Measurements from ENCODE around the gene AHCYL2. TPM values are rescaled to one million over a fixed set of nuclear protein-coding genes. Genes with fewer than 3 reads are reported as not detected.

AHCYL2 gene
- total RNA-seq, 4 donors from 2014 or later, result 10.8 to 14.0 (median 13.7) TPM

GRCh38 chr7:129421717-129422250 lies 197.0 kb downstream of the AHCYL2 start:
- TF ChIP-seq CTCF (IDR thresholded peaks at IDR 0.05), result no peak
- no peak for TF ChIP-seq POLR2A (IDR thresholded peaks at IDR 0.05)
- DNase-seq, result no peak
- H3K4me1 ChIP-seq, result no peaks in the 10 kb centered on the region
- 48 to 52% methylated on average over 2 of the region's 2 CpGs for WGBS, 2 donors
- H3K4me3 ChIP-seq, result no peak overlapping the region
- intact Hi-C loops (cut with DNase I), result no loop called here
- H3K27ac ChIP-seq, result no peak overlapping the region
- H3K9me3 ChIP-seq, result no peaks in the 10 kb centered on the region
- H3K27me3 ChIP-seq, result no peaks in the 10 kb centered on the region
- H3K36me3 ChIP-seq, result peaks cover 0 to 69% (median 5%) of the 10 kb centered on the region in 3 donors

GRCh38 chr7:129422727-129423126 lies 197.9 kb downstream of the AHCYL2 start:
- H3K27ac ChIP-seq, result no peak overlapping the region
- intact Hi-C loops (cut with DNase I), result no loop called here
- TF ChIP-seq POLR2A (IDR thresholded peaks at IDR 0.05) (no peak), CTCF (IDR thresholded peaks at IDR 0.05) (no peak)
- H3K27me3 ChIP-seq, result no peaks in the 10 kb centered on the region
- H3K36me3 ChIP-seq, result peaks cover 0 to 73% (median 5%) of the 10 kb centered on the region in 3 donors
- H3K9me3 ChIP-seq, result no peaks in the 10 kb centered on the region
- no peaks in the 10 kb centered on the region for H3K4me1 ChIP-seq
- 85 to 95% methylated on average over 4 of the region's 4 CpGs for WGBS, 2 donors
- no peak overlapping the region for H3K4me3 ChIP-seq
- no peak for DNase-seq

- Histone ChIP-seq H3K36me3 (peaks cover 0 to 80% (median 5%) of the 10 kb centered on the region in 3 donors), H3K4me3 (no peak overlapping the region), H3K27ac (no peak overlapping the region), H3K4me1 (no peaks in the 10 kb centered on the region), H3K9me3 (no peaks in the 10 kb centered on the region), H3K27me3 (no peaks in the 10 kb centered on the region)
- 66 to 90% methylated on average over 2 of the region's 2 CpGs for WGBS, 2 donors
- no peak for TF ChIP-seq POLR2A (IDR thresholded peaks at IDR 0.05)
- TF ChIP-seq CTCF (IDR thresholded peaks at IDR 0.05), result no peak
- intact Hi-C loops (cut with DNase I), result no loop called here
- DNase-seq, result no peak
Measured at GRCh38 chr7:129423700-129424410, 199.0 kb downstream of the AHCYL2 start.

- no peaks in the 10 kb centered on the region for H3K27me3 ChIP-seq
- intact Hi-C loops (cut with DNase I), result no loop called here
- H3K27ac ChIP-seq, result no peak overlapping the region
- TF ChIP-seq CTCF (IDR thresholded peaks at IDR 0.05) (no peak), POLR2A (IDR thresholded peaks at IDR 0.05) (no peak)
- H3K9me3 ChIP-seq, result no peaks in the 10 kb centered on the region
- no peak for DNase-seq
- H3K4me1 ChIP-seq, result no peaks in the 10 kb centered on the region
- H3K4me3 ChIP-seq, result no peak overlapping the region
- H3K36me3 ChIP-seq, result peaks cover 0 to 72% (median 5%) of the 10 kb centered on the region in 3 donors
Measured at GRCh38 chr7:129426482-129426881, 201.7 kb downstream of the AHCYL2 start.

- intact Hi-C loops (cut with DNase I), result no loop called here
- TF ChIP-seq POLR2A (IDR thresholded peaks at IDR 0.05) (no peak), CTCF (IDR thresholded peaks at IDR 0.05) (no peak)
- Histone ChIP-seq H3K27me3 (peaks cover 0 to 7% (median 0%) of the 10 kb centered on the region in 4 donors), H3K9me3 (no peaks in the 10 kb centered on the region), H3K27ac (no peak overlapping the region), H3K4me1 (no peaks in the 10 kb centered on the region), H3K36me3 (peaks cover 0 to 68% (median 5%) of the 10 kb centered on the region in 3 donors), H3K4me3 (no peak overlapping the region)
- WGBS, 2 donors, result 61 to 63% methylated on average over 2 of the region's 2 CpGs
- DNase-seq, result no peak
Measured at GRCh38 chr7:129427526-129428045, 202.8 kb downstream of the AHCYL2 start.
